K562 (cell line): Measurements from ENCODE around the gene ICAM2.

Experiments
- ARHGAP35 ChIP-seq: fragments of 450-650 bp; IDR thresholded peaks from 2 replicates; pipeline ENCODE4 v1.6.1; 2018; ENCODE audit not compliant: partially characterized antibody
- DPF2 ChIP-seq: fragments of 450-650 bp; IDR thresholded peaks from 2 replicates; pipeline ENCODE4 v1.6.1; 2016
- EZH2 ChIP-seq: IDR thresholded peaks from 2 replicates; pipeline ENCODE4 v1.6.1; 2012; ENCODE audit warnings: low read depth, mild to moderate bottlenecking, inconsistent platforms, low read length, borderline replicate concordance
- FOXJ3 ChIP-seq: sonication (generic); formaldehyde crosslinking; IDR thresholded peaks from 2 replicates; pipeline ENCODE4 v1.4.0; 2020; ENCODE audit warnings: mild to moderate bottlenecking, missing genetic modification reagents
- LCOR ChIP-seq: sonication (generic); formaldehyde crosslinking; IDR thresholded peaks from 2 replicates; pipeline ENCODE4 v1.8.0; 2022; ENCODE audit warnings: mild to moderate bottlenecking, missing genetic modification reagents
- MYC ChIP-seq, 2 experiments: fragments of 250-450 bp in 1 of 2; sonication (Bioruptor Pico) in 1 of 2; IDR thresholded peaks; 2 replicates each; pipeline versions ENCODE4 v1.5.1 to v1.6.1; 2012 to 2021; ENCODE audit warnings: low read depth in 2 of 2, borderline replicate concordance in 1 of 2, improper control_type of control experiment in 1 of 2, low read length in 1 of 2, mild to moderate bottlenecking in 1 of 2, moderate library complexity in 1 of 2
- NELFE ChIP-seq: IDR thresholded peaks from 2 replicates; pipeline ENCODE4 v1.6.1; 2011; ENCODE audit warnings: mild to moderate bottlenecking; ENCODE audit not compliant: insufficient read depth, insufficient read length
- ZNF133 ChIP-seq: fragments of 250-450 bp; sonication (Bioruptor Pico); IDR thresholded peaks from 2 replicates; pipeline ENCODE4 v1.4.0; 2020; ENCODE audit warnings: mild to moderate bottlenecking
- ZNF668 ChIP-seq: fragments of 250-450 bp; sonication (Bioruptor Pico); IDR thresholded peaks from 2 replicates; pipeline ENCODE4 v1.8.0; 2022; ENCODE audit warnings: mild to moderate bottlenecking, inconsistent platforms
- ZNF695 ChIP-seq: fragments of 450-650 bp; formaldehyde crosslinking; IDR thresholded peaks from 2 replicates; pipeline ENCODE4 v1.4.0; 2020; ENCODE audit warnings: mild to moderate bottlenecking, moderate library complexity
- TF ChIP-seq, protein P1 (sequence below): fragments of 450-650 bp; formaldehyde crosslinking; IDR thresholded peaks from 2 replicates; pipeline ENCODE4 v1.4.0; 2020; ENCODE audit warnings: mild to moderate bottlenecking, moderate library complexity
- TF ChIP-seq, protein P2 (sequence below), 3 experiments: IDR thresholded peaks in 2 of 3; conservative IDR thresholded peaks in 1 of 3; 2 replicates each; pipeline ENCODE4 v1.5.1; 2011 to 2012; ENCODE audit warnings: low read length in 3 of 3, mild to moderate bottlenecking in 3 of 3, control low read depth in 2 of 3, improper control_type of control experiment in 1 of 3, inconsistent platforms in 1 of 3, low read depth in 1 of 3, mixed read lengths in 1 of 3, moderate library complexity in 1 of 3; ENCODE audit not compliant: insufficient read depth in 2 of 3
- TF ChIP-seq, protein P3 (sequence below): sonication (generic); formaldehyde crosslinking; IDR thresholded peaks from 2 replicates; pipeline ENCODE4 v1.4.0; 2020; ENCODE audit warnings: mild to moderate bottlenecking, missing genetic modification reagents

DNA sequence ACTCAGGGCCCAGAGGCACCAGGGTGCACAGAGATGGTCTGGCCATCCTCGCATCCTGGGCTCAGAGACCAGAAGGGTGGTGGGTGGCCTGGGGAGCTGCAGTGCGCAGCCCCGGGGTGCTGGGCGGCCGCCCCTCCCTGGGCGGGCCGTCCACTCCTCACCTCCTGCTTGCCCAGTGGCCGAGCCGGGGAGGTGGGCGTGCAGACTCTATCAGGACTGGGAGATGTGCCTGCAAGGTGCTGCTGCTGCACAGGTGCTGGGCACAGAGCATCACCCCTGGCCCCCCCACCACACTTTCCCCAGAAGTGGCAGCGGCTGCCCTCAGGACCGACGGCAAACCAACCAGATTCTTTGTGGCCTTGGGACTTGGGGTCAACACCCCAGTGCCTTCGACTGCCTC is 47.6 kb downstream of the ICAM2 start, which contains the start of gene SCN4A:
- no peak for TF ChIP-seq ZNF668 (CRISPR knock-in tag)
- TF ChIP-seq, protein P1, sequence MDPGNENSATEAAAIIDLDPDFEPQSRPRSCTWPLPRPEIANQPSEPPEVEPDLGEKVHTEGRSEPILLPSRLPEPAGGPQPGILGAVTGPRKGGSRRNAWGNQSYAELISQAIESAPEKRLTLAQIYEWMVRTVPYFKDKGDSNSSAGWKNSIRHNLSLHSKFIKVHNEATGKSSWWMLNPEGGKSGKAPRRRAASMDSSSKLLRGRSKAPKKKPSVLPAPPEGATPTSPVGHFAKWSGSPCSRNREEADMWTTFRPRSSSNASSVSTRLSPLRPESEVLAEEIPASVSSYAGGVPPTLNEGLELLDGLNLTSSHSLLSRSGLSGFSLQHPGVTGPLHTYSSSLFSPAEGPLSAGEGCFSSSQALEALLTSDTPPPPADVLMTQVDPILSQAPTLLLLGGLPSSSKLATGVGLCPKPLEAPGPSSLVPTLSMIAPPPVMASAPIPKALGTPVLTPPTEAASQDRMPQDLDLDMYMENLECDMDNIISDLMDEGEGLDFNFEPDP: no peak
- TF ChIP-seq ARHGAP35: no peak
- TF ChIP-seq, protein P2, sequence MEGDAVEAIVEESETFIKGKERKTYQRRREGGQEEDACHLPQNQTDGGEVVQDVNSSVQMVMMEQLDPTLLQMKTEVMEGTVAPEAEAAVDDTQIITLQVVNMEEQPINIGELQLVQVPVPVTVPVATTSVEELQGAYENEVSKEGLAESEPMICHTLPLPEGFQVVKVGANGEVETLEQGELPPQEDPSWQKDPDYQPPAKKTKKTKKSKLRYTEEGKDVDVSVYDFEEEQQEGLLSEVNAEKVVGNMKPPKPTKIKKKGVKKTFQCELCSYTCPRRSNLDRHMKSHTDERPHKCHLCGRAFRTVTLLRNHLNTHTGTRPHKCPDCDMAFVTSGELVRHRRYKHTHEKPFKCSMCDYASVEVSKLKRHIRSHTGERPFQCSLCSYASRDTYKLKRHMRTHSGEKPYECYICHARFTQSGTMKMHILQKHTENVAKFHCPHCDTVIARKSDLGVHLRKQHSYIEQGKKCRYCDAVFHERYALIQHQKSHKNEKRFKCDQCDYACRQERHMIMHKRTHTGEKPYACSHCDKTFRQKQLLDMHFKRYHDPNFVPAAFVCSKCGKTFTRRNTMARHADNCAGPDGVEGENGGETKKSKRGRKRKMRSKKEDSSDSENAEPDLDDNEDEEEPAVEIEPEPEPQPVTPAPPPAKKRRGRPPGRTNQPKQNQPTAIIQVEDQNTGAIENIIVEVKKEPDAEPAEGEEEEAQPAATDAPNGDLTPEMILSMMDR (IDR thresholded peaks at IDR 0.05 in 2 of 3, conservative IDR thresholded peaks at IDR 0.05 in 1 of 3; ENCODE audit: insufficient read depth in 2 of 3, low read depth in 1 of 3, low read length in 3 of 3): no peak
- no peak for TF ChIP-seq EZH2
- TF ChIP-seq FOXJ3: no peak
- TF ChIP-seq ZNF133 (CRISPR knock-in tag): no peak
- no peak for TF ChIP-seq LCOR (CRISPR knock-in tag)
- TF ChIP-seq ZNF695 (CRISPR knock-in tag): no peak
- no peak for TF ChIP-seq DPF2
- no peak for TF ChIP-seq MYC (IDR thresholded peaks at IDR 0.05; ENCODE audit: low read depth, low read length)
- TF ChIP-seq MYC (CRISPR knock-in tag; IDR thresholded peaks at IDR 0.05; ENCODE audit: borderline replicate concordance, low read depth): no peak
- TF ChIP-seq NELFE: no peak
- TF ChIP-seq, protein P3, sequence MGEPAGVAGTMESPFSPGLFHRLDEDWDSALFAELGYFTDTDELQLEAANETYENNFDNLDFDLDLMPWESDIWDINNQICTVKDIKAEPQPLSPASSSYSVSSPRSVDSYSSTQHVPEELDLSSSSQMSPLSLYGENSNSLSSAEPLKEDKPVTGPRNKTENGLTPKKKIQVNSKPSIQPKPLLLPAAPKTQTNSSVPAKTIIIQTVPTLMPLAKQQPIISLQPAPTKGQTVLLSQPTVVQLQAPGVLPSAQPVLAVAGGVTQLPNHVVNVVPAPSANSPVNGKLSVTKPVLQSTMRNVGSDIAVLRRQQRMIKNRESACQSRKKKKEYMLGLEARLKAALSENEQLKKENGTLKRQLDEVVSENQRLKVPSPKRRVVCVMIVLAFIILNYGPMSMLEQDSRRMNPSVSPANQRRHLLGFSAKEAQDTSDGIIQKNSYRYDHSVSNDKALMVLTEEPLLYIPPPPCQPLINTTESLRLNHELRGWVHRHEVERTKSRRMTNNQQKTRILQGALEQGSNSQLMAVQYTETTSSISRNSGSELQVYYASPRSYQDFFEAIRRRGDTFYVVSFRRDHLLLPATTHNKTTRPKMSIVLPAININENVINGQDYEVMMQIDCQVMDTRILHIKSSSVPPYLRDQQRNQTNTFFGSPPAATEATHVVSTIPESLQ (CRISPR knock-in tag): no peak
